Loucy (cell line): Measurements from ENCODE around the gene SLC30A7.

Experiments
- CTCF ChIP-seq: fragments of 200-600 bp; sonication (generic); conservative IDR thresholded peaks from 2 replicates; pipeline ENCODE4 v1.5.1; 2014; ENCODE audit warnings: mild to moderate bottlenecking, antibody characterized with exemption, low read length
- EZH2phosphoT487 ChIP-seq: fragments of 200-600 bp; IDR thresholded peaks from 2 replicates; pipeline ENCODE4 v1.6.1; 2018; ENCODE audit warnings: antibody characterized with exemption, mild to moderate bottlenecking, moderate library complexity, borderline replicate concordance

- no peak for TF ChIP-seq CTCF
- no peak for TF ChIP-seq EZH2phosphoT487
Measured at GRCh38 chr1:100998426-100998825, 102.5 kb downstream of the SLC30A7 start.
